ENCODE measurements around the gene COX6A2. TPM values are rescaled to one million over a fixed set of nuclear protein-coding genes. Genes with fewer than 3 reads are reported as not detected.

The COX6A2 gene
- total RNA-seq, 1 experiment from 2014 or later: not detected

- Histone ChIP-seq H4K20me1 (ENCODE audit: insufficient read depth) (no peaks in the 10 kb centered on the region; the same call in 1 of the 2 replicates), H3K4me2 (no peak overlapping the region), H3K9me3 (ENCODE audit: insufficient read depth, low read depth) (no peaks in the 10 kb centered on the region), H3K36me3 (ENCODE audit: low read depth) (no peaks in the 10 kb centered on the region), H3K4me1 (replicated peaks; ENCODE audit: insufficient read depth) (peaks cover under 1% of the 10 kb centered on the region; the same call in 1 of the 2 replicates), H3K27ac (no peak overlapping the region), H3F3A (ENCODE audit: insufficient read depth, low read depth) (peaks cover 4% of the 10 kb centered on the region; the same call in 1 of the 2 replicates), H2AFZ (no peak overlapping the region), H3K9me2 (ENCODE audit: insufficient read depth) (no peaks in the 10 kb centered on the region), H3K4me3 (no peak overlapping the region), H3K79me2 (ENCODE audit: low read depth) (peaks cover 7% of the 10 kb centered on the region; the same call in 1 of the 2 replicates), H3K27me3 (ENCODE audit: insufficient read depth, low read depth) (no peaks in the 10 kb centered on the region)
- TF ChIP-seq EZH2 (IDR thresholded peaks at IDR 0.05; ENCODE audit: low read depth) (no peak), CTCF (conservative IDR thresholded peaks at IDR 0.05) (no peak)
- DNase-seq: no peak
- POLR2A ChIA-PET (ENCODE audit: unreplicated experiment): no interaction called here
- BruUV-seq (replicated peaks): no TSS peak
- CTCF ChIA-PET: no interaction called here
- intact Hi-C loops (cut with micrococcal nuclease; ENCODE audit: unreplicated experiment): no loop called here
These were observed 37.7 kb upstream of the COX6A2 start for GRCh38 chr16:31465788-31466370.

- Histone ChIP-seq H3K79me2 (ENCODE audit: low read depth) (peaks cover 14% of the 10 kb centered on the region), H3F3A (ENCODE audit: insufficient read depth, low read depth) (peaks cover 12% of the 10 kb centered on the region; the same call in 1 of the 2 replicates), H3K27ac (no peak overlapping the region), H2AFZ (no peak overlapping the region), H4K20me1 (ENCODE audit: insufficient read depth) (no peaks in the 10 kb centered on the region; the same call in 1 of the 2 replicates), H3K9me2 (ENCODE audit: insufficient read depth) (no peaks in the 10 kb centered on the region), H3K4me1 (replicated peaks; ENCODE audit: insufficient read depth) (peaks cover 9% of the 10 kb centered on the region), H3K27me3 (ENCODE audit: insufficient read depth, low read depth) (no peaks in the 10 kb centered on the region), H3K36me3 (ENCODE audit: low read depth) (no peaks in the 10 kb centered on the region), H3K4me3 (no peak overlapping the region), H3K4me2 (no peak overlapping the region), H3K9me3 (ENCODE audit: insufficient read depth, low read depth) (no peaks in the 10 kb centered on the region)
- TF ChIP-seq CTCF (conservative IDR thresholded peaks at IDR 0.05): no peak
- TF ChIP-seq EZH2 (IDR thresholded peaks at IDR 0.05; ENCODE audit: low read depth): no peak
- intact Hi-C loops (cut with micrococcal nuclease; ENCODE audit: unreplicated experiment): no loop called here
- ChIA-PET POLR2A (ENCODE audit: unreplicated experiment) (no interaction called here), CTCF (no interaction called here)
- no TSS peak for BruUV-seq (replicated peaks)
- no peak for DNase-seq
These were observed 36.7 kb upstream of the COX6A2 start for GRCh38 chr16:31464781-31465260.

- H3K27me3 ChIP-seq (ENCODE audit: insufficient read depth, low read depth): no peaks in the 10 kb centered on the region
- H3K4me2 ChIP-seq: no peak overlapping the region
- no TSS peak for BruUV-seq (replicated peaks)
- peaks cover 12% of the 10 kb centered on the region; the same call in 1 of the 2 replicates for H3F3A ChIP-seq (ENCODE audit: insufficient read depth, low read depth)
- DNase-seq: no peak
- no peaks in the 10 kb centered on the region for H3K36me3 ChIP-seq (ENCODE audit: low read depth)
- H4K20me1 ChIP-seq (ENCODE audit: insufficient read depth): no peaks in the 10 kb centered on the region; the same call in 1 of the 2 replicates
- H3K9me3 ChIP-seq (ENCODE audit: insufficient read depth, low read depth): no peaks in the 10 kb centered on the region
- CTCF ChIA-PET: no interaction called here
- H3K9me2 ChIP-seq (ENCODE audit: insufficient read depth): no peaks in the 10 kb centered on the region
- no peak overlapping the region for H3K4me3 ChIP-seq
- peaks cover 9% of the 10 kb centered on the region for H3K4me1 ChIP-seq (replicated peaks; ENCODE audit: insufficient read depth)
- no peak overlapping the region for H3K27ac ChIP-seq
- POLR2A ChIA-PET (ENCODE audit: unreplicated experiment): no interaction called here
- intact Hi-C loops (cut with micrococcal nuclease; ENCODE audit: unreplicated experiment): no loop called here
- no peak overlapping the region for H2AFZ ChIP-seq
- TF ChIP-seq CTCF (conservative IDR thresholded peaks at IDR 0.05): no peak
- TF ChIP-seq EZH2 (IDR thresholded peaks at IDR 0.05; ENCODE audit: low read depth): no peak
- peaks cover 14% of the 10 kb centered on the region for H3K79me2 ChIP-seq (ENCODE audit: low read depth)
These were observed 36.2 kb upstream of the COX6A2 start for GRCh38 chr16:31464348-31464769.
